KMS-11 (cell line): Measurements from ENCODE around the gene GPR150.

Experiments used
- H2AFZ ChIP-seq: fragments of 200-600 bp; sonication (generic); 2 replicates; pipeline ENCODE4 v1.6.1; 2016; ENCODE audit warnings: antibody characterized with exemption, mixed run types, low read depth
- H3K27ac ChIP-seq: fragments of 200-600 bp; sonication (generic); 2 replicates; pipeline ENCODE4 v1.6.1; 2016; ENCODE audit warnings: mild to moderate bottlenecking, mixed run types
- H3K27me3 ChIP-seq: fragments of 200-600 bp; sonication (generic); 2 replicates; pipeline ENCODE4 v1.6.1; 2017; ENCODE audit warnings: mild to moderate bottlenecking, low read depth, mixed run types, moderate library complexity; ENCODE audit not compliant: insufficient read depth
- H3K36me3 ChIP-seq: fragments of 200-600 bp; sonication (generic); 2 replicates; pipeline ENCODE4 v1.6.1; 2017; ENCODE audit warnings: mild to moderate bottlenecking, mixed run types; ENCODE audit not compliant: insufficient read depth
- H3K4me1 ChIP-seq: fragments of 200-600 bp; sonication (generic); 2 replicates; pipeline ENCODE4 v1.6.1; 2016; ENCODE audit warnings: mild to moderate bottlenecking, low read depth, mixed run types; ENCODE audit not compliant: poor library complexity, severe bottlenecking
- H3K4me2 ChIP-seq: fragments of 200-600 bp; sonication (generic); 2 replicates; pipeline ENCODE4 v1.7.0; 2016; ENCODE audit warnings: mild to moderate bottlenecking, mixed run types
- H3K4me3 ChIP-seq: fragments of 200-600 bp; sonication (generic); IDR thresholded peaks from 2 replicates; pipeline ENCODE4 v1.6.1; 2017; ENCODE audit warnings: low read depth, low read length, mixed read lengths; ENCODE audit not compliant: insufficient read depth
- H3K79me2 ChIP-seq: fragments of 200-600 bp; sonication (generic); 2 replicates; pipeline ENCODE4 v1.6.1; 2016; ENCODE audit warnings: low read depth, mixed run types; ENCODE audit not compliant: insufficient read depth
- H3K9ac ChIP-seq: fragments of 200-600 bp; sonication (generic); 2 replicates; pipeline ENCODE4 v1.6.1; 2016; ENCODE audit warnings: mild to moderate bottlenecking, mixed run types
- H4K20me1 ChIP-seq: fragments of 200-600 bp; sonication (generic); 2 replicates; pipeline ENCODE4 v1.6.1; 2016; ENCODE audit warnings: mild to moderate bottlenecking, mixed run types; ENCODE audit not compliant: insufficient read depth
- CTCF ChIP-seq: fragments of 200-600 bp; sonication (generic); conservative IDR thresholded peaks from 2 replicates; pipeline ENCODE4 v1.6.1; 2017; ENCODE audit warnings: low read depth, mild to moderate bottlenecking, antibody characterized with exemption, low read length, moderate library complexity, mixed read lengths

Gene GPR150

GRCh38 chr5:95654196-95654595 lies 34.3 kb downstream of the GPR150 start:
- H3K27me3 ChIP-seq, result no peaks in the 10 kb centered on the region
- no peak overlapping the region for H3K4me2 ChIP-seq
- TF ChIP-seq CTCF, result no peak
- no peaks in the 10 kb centered on the region for H4K20me1 ChIP-seq
- no peaks in the 10 kb centered on the region for H3K79me2 ChIP-seq
- no peak overlapping the region for H2AFZ ChIP-seq
- H3K27ac ChIP-seq, result no peak overlapping the region
- no peaks in the 10 kb centered on the region for H3K36me3 ChIP-seq
- H3K4me3 ChIP-seq, result no peak overlapping the region
- no peaks in the 10 kb centered on the region for H3K4me1 ChIP-seq
- no peak overlapping the region for H3K9ac ChIP-seq

- TF ChIP-seq CTCF, result no peak
- Histone ChIP-seq H3K79me2 (no peaks in the 10 kb centered on the region), H4K20me1 (no peaks in the 10 kb centered on the region), H3K4me2 (no peak overlapping the region), H3K27ac (no peak overlapping the region), H2AFZ (no peak overlapping the region), H3K9ac (no peak overlapping the region), H3K4me3 (no peak overlapping the region), H3K27me3 (no peaks in the 10 kb centered on the region), H3K36me3 (no peaks in the 10 kb centered on the region), H3K4me1 (no peaks in the 10 kb centered on the region)
Observed at GRCh38 chr5:95655575-95655974, 35.7 kb downstream of the GPR150 start.

GRCh38 chr5:95660060-95660459 lies 40.2 kb downstream of the GPR150 start:
- Histone ChIP-seq H3K4me2 (no peak overlapping the region), H2AFZ (no peak overlapping the region), H3K79me2 (no peaks in the 10 kb centered on the region), H3K4me1 (peaks cover 12% of the 10 kb centered on the region), H3K27ac (no peak overlapping the region), H4K20me1 (no peaks in the 10 kb centered on the region), H3K36me3 (no peaks in the 10 kb centered on the region), H3K4me3 (no peak overlapping the region), H3K9ac (no peak overlapping the region), H3K27me3 (no peaks in the 10 kb centered on the region)
- TF ChIP-seq CTCF, result no peak

- no peak overlapping the region for H3K27ac ChIP-seq
- no peaks in the 10 kb centered on the region for H4K20me1 ChIP-seq
- H2AFZ ChIP-seq, result no peak overlapping the region
- H3K36me3 ChIP-seq, result no peaks in the 10 kb centered on the region
- no peak overlapping the region for H3K4me2 ChIP-seq
- no peaks in the 10 kb centered on the region for H3K27me3 ChIP-seq
- peaks cover 12% of the 10 kb centered on the region for H3K4me1 ChIP-seq
- no peaks in the 10 kb centered on the region for H3K79me2 ChIP-seq
- no peak for TF ChIP-seq CTCF
- no peak overlapping the region for H3K4me3 ChIP-seq
- no peak overlapping the region for H3K9ac ChIP-seq
Observed at GRCh38 chr5:95662946-95663345, 43.1 kb downstream of the GPR150 start.
